HEK293 (cell line): ENCODE data around the gene CCDC12.

Experiments used
- CTCF ChIA-PET: fragments of 350-600 bp; formaldehyde crosslinking; extraction: SDS; loops from one replicate; lab custom pipeline; 2021; ENCODE audit warnings: antibody characterized with exemption; lab: Yijun Ruan, JAX
- POLR2A ChIA-PET: fragments of 300-600 bp; formaldehyde crosslinking; extraction: SDS; loops from one replicate; lab custom pipeline; 2020; ENCODE audit warnings: antibody characterized with exemption, inconsistent platforms; lab: Yijun Ruan, JAX
- H3K27ac ChIP-seq: fragments of 200-500 bp; sonication (Bioruptor generic); 2 replicates; pipeline ENCODE4 v1.5.1; 2014; ENCODE audit warnings: low read depth, low read length, control low read depth, inconsistent platforms; ENCODE audit errors: extremely low read depth
- H3K36me3 ChIP-seq, 2 experiments: fragments of 200-500 bp in 1 of 2; sonication (Bioruptor generic) in 1 of 2; 1 replicate in 1 of 2; 2 replicates in 1 of 2; pipeline ENCODE4 v1.5.1; 2014 to 2017; ENCODE audit warnings: inconsistent platforms in 2 of 2, low read length in 2 of 2; ENCODE audit not compliant: control insufficient read depth in 2 of 2, insufficient read depth in 1 of 2
- H3K4me1 ChIP-seq: fragments of 200-500 bp; sonication (Bioruptor generic); 2 replicates; pipeline ENCODE4 v1.5.1; 2014; ENCODE audit warnings: mild to moderate bottlenecking, low read length, inconsistent platforms; ENCODE audit not compliant: control insufficient read depth, insufficient read depth
- H3K4me3 ChIP-seq: 2 replicates; pipeline ENCODE4 v1.5.1; 2011; ENCODE audit warnings: low read depth, mild to moderate bottlenecking, control low read depth, low read length, moderate library complexity
- H3K9me3 ChIP-seq: fragments of 200-500 bp; sonication (Bioruptor generic); 2 replicates; pipeline ENCODE4 v1.5.1; 2014; ENCODE audit warnings: low read depth, low read length, inconsistent platforms; ENCODE audit not compliant: control insufficient read depth, insufficient read depth
- FEZF1 ChIP-seq: fragments of 450-650 bp; formaldehyde crosslinking; IDR thresholded peaks from 2 replicates; pipeline ENCODE4 v1.5.1; 2016; ENCODE audit warnings: missing biosample characterization, missing genetic modification characterization
- GLIS1 ChIP-seq: fragments of 450-650 bp; formaldehyde crosslinking; IDR thresholded peaks from 2 replicates; pipeline ENCODE4 v1.5.1; 2016; ENCODE audit warnings: missing biosample characterization, missing genetic modification characterization
- KLF8 ChIP-seq: fragments of 450-650 bp; formaldehyde crosslinking; IDR thresholded peaks from 2 replicates; pipeline ENCODE4 v1.5.1; 2016; ENCODE audit warnings: missing biosample characterization, missing genetic modification characterization
- KLF9 ChIP-seq: fragments of 450-650 bp; formaldehyde crosslinking; IDR thresholded peaks from 2 replicates; pipeline ENCODE4 v1.5.1; 2016; ENCODE audit warnings: missing biosample characterization, missing genetic modification characterization, low read depth
- SP2 ChIP-seq: fragments of 450-650 bp; formaldehyde crosslinking; IDR thresholded peaks from 2 replicates; pipeline ENCODE4 v1.5.1; 2016; ENCODE audit warnings: missing biosample characterization, missing genetic modification characterization
- SP3 ChIP-seq: fragments of 450-650 bp; formaldehyde crosslinking; IDR thresholded peaks from 2 replicates; pipeline ENCODE4 v1.5.1; 2016; ENCODE audit warnings: missing biosample characterization, missing genetic modification characterization
- TRIM28 ChIP-seq: IDR thresholded peaks from 2 replicates; pipeline ENCODE4 v1.6.1; 2011; ENCODE audit warnings: low read length, control low read depth, borderline replicate concordance
- WT1 ChIP-seq: fragments of 450-650 bp; formaldehyde crosslinking; IDR thresholded peaks from 2 replicates; pipeline ENCODE4 v1.5.1; 2016; ENCODE audit warnings: missing biosample characterization, missing genetic modification characterization
- YY1 ChIP-seq: fragments of 450-650 bp; formaldehyde crosslinking; IDR thresholded peaks from 2 replicates; pipeline ENCODE4 v1.5.1; 2018; ENCODE audit warnings: missing biosample characterization, missing genetic modification characterization
- ZBTB20 ChIP-seq: fragments of 450-650 bp; formaldehyde crosslinking; IDR thresholded peaks from 2 replicates; pipeline ENCODE4 v1.5.1; 2016; ENCODE audit warnings: missing biosample characterization, missing genetic modification characterization
- ZFP37 ChIP-seq: fragments of 450-650 bp; formaldehyde crosslinking; IDR thresholded peaks from 2 replicates; pipeline ENCODE4 v1.5.1; 2016; ENCODE audit warnings: missing biosample characterization, missing genetic modification characterization
- ZFP69B ChIP-seq: fragments of 450-650 bp; formaldehyde crosslinking; IDR thresholded peaks from 2 replicates; pipeline ENCODE4 v1.5.1; 2016; ENCODE audit warnings: missing biosample characterization, missing genetic modification characterization
- ZIC2 ChIP-seq: fragments of 450-650 bp; formaldehyde crosslinking; IDR thresholded peaks from 2 replicates; pipeline ENCODE4 v1.5.1; 2016; ENCODE audit warnings: missing biosample characterization, missing genetic modification characterization
- ZNF211 ChIP-seq: fragments of 450-650 bp; formaldehyde crosslinking; IDR thresholded peaks from 2 replicates; pipeline ENCODE4 v1.5.1; 2016; ENCODE audit warnings: low read depth, missing biosample characterization, missing genetic modification characterization
- ZNF221 ChIP-seq: fragments of 450-650 bp; formaldehyde crosslinking; IDR thresholded peaks from 2 replicates; pipeline ENCODE4 v1.5.1; 2017; ENCODE audit warnings: missing biosample characterization, missing genetic modification characterization, borderline replicate concordance
- ZNF350 ChIP-seq: fragments of 450-650 bp; formaldehyde crosslinking; IDR thresholded peaks from 2 replicates; pipeline ENCODE4 v1.5.0; 2017; ENCODE audit warnings: missing biosample characterization, mild to moderate bottlenecking, missing genetic modification characterization
- ZNF391 ChIP-seq: fragments of 450-650 bp; formaldehyde crosslinking; IDR thresholded peaks from 2 replicates; pipeline ENCODE4 v1.5.1; 2016; ENCODE audit warnings: low read depth, missing biosample characterization, missing genetic modification characterization, borderline replicate concordance
- ZNF529 ChIP-seq: fragments of 450-650 bp; formaldehyde crosslinking; IDR thresholded peaks from 2 replicates; pipeline ENCODE4 v1.5.1; 2017; ENCODE audit warnings: missing genetic modification characterization, missing biosample characterization; ENCODE audit not compliant: insufficient replicate concordance
- ZNF610 ChIP-seq: fragments of 450-650 bp; formaldehyde crosslinking; IDR thresholded peaks from 2 replicates; pipeline ENCODE4 v1.5.1; 2016; ENCODE audit warnings: missing biosample characterization, missing genetic modification characterization, borderline replicate concordance
- ZNF791 ChIP-seq: fragments of 450-650 bp; formaldehyde crosslinking; IDR thresholded peaks from 2 replicates; pipeline ENCODE4 v1.5.1; 2016; ENCODE audit warnings: missing biosample characterization, missing genetic modification characterization
- TF ChIP-seq, protein P1 (sequence below): fragments of 450-650 bp; formaldehyde crosslinking; IDR thresholded peaks from 2 replicates; pipeline ENCODE4 v1.5.1; 2016; ENCODE audit warnings: missing biosample characterization, missing genetic modification characterization
- TF ChIP-seq, protein P2 (sequence below): fragments of 450-650 bp; formaldehyde crosslinking; IDR thresholded peaks from 2 replicates; pipeline ENCODE4 v1.5.1; 2016; ENCODE audit warnings: missing biosample characterization, missing genetic modification characterization
- TF ChIP-seq, protein P3 (sequence below): fragments of 450-650 bp; formaldehyde crosslinking; IDR thresholded peaks from 2 replicates; pipeline ENCODE4 v1.5.1; 2017; ENCODE audit warnings: missing biosample characterization, missing genetic modification characterization
- TF ChIP-seq, protein P4 (sequence below): fragments of 450-650 bp; formaldehyde crosslinking; IDR thresholded peaks from 2 replicates; pipeline ENCODE4 v1.5.1; 2016; ENCODE audit warnings: missing biosample characterization, missing genetic modification characterization

The CCDC12 gene

DNA sequence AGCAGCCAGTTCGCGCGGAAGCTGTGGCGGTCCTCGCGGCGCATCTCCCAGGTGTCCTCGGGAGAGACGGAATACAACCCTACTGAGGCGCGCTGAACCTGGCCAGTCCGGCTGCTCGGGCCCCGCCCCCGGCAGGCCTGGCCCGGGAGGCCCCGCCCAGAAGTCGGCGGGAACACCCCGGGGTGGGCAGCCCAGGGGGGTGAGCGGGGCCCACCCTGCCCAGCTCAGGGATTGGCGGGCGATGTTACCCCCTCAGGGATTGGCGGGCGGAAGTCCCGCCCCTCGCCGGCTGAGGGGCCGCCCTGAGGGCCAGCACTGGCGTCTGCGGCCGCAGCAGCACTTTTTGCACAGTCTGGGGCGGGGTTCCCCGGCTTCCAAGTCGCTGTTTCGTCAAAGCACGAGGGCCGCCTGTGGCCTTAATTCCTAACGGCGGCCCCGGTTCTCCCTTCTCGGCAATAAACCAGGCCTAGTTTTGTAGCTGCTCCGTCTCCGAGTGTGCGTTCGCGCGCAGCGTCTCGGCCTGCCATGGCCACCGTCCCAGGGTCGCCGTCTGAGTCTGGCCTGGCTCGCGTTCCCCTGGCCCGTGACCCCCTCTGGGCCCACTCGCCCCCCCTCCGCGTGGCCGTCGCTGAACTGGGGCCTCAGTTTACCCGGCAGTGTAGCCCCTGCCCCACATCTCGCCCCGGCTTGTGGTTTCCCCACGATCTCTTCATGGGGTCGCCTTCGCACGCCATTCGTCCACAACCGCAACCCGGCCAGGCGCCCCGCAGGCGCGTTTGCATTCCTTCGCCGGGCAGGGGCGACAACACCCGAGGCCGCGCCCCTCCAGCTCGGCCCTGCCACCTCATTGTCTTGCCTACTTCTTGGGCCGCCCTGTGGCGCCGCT, 32.9 kb upstream of the CCDC12 start (continued):
- TF ChIP-seq, protein P1, sequence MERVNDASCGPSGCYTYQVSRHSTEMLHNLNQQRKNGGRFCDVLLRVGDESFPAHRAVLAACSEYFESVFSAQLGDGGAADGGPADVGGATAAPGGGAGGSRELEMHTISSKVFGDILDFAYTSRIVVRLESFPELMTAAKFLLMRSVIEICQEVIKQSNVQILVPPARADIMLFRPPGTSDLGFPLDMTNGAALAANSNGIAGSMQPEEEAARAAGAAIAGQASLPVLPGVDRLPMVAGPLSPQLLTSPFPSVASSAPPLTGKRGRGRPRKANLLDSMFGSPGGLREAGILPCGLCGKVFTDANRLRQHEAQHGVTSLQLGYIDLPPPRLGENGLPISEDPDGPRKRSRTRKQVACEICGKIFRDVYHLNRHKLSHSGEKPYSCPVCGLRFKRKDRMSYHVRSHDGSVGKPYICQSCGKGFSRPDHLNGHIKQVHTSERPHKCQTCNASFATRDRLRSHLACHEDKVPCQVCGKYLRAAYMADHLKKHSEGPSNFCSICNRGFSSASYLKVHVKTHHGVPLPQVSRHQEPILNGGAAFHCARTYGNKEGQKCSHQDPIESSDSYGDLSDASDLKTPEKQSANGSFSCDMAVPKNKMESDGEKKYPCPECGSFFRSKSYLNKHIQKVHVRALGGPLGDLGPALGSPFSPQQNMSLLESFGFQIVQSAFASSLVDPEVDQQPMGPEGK (tag by site-specific recombination) = peak; percentile 83
- TF ChIP-seq ZIC2 (tag by site-specific recombination) (peak; percentile 22; the same call in 1 of the 2 replicates), ZFP69B (peak; percentile 99), KLF9 (tag by site-specific recombination) (peak; percentile 51), ZBTB20 (tag by site-specific recombination) (peak; percentile 32; the same call in 1 of the 2 replicates), SP2 (tag by site-specific recombination) (peak; percentile 84), SP3 (peak; percentile 71), GLIS1 (tag by site-specific recombination) (peak; percentile 78)

DNA sequence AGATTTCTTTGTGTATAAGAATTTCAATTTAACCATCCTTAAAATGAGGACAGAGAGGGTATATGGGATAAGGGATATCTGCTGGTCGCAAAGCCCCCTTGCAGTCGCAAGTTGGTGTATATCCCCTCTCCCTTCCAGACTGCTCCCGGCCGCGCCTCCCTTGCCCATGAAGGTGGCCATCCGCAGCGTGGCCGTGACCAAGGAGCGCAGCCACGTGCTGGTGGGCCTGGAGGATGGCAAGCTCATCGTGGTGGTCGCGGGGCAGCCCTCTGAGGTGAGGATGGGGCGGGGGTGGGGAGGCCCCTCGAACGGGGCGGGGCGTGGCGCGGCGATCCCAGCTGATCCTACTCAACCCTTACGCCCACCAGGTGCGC, 32.3 kb upstream of the CCDC12 start:
- ChIA-PET POLR2A (interaction anchor here (0.7 to 1.0 kb wide), 3 partner anchors 32 to 158 kb away, joined by 3 to 4 read pairs (median 3); partner anchors contain the start of gene CCDC12), CTCF (interaction anchor here (0.6 kb wide), 1 partner anchor 335 kb away, joined by 3 read pairs; no protein-coding TSS in a partner anchor)
- H3K36me3 ChIP-seq = peaks cover 0 to 43% of the 10 kb centered on the region in 2 experiments; a peak in 1 of 3 replicates
- no peak overlapping the region for H3K27ac ChIP-seq
- H3K4me3 ChIP-seq = peak overlapping the region; percentile 25
- no peaks in the 10 kb centered on the region for H3K4me1 ChIP-seq
- H3K9me3 ChIP-seq = no peaks in the 10 kb centered on the region
- TF ChIP-seq, protein P2, sequence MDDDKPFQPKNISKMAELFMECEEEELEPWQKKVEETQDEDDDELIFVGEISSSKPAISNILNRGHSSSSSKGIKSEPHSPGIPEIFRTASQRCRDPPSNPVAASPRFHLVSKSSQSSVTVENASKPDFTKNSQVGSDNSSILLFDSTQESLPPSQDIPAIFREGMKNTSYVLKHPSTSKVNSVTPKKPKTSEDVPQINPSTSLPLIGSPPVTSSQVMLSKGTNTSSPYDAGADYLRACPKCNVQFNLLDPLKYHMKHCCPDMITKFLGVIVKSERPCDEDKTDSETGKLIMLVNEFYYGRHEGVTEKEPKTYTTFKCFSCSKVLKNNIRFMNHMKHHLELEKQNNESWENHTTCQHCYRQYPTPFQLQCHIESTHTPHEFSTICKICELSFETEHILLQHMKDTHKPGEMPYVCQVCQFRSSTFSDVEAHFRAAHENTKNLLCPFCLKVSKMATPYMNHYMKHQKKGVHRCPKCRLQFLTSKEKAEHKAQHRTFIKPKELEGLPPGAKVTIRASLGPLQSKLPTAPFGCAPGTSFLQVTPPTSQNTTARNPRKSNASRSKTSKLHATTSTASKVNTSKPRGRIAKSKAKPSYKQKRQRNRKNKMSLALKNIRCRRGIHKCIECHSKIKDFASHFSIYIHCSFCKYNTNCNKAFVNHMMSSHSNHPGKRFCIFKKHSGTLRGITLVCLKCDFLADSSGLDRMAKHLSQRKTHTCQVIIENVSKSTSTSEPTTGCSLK (tag by site-specific recombination) = no peak
- TF ChIP-seq WT1 (tag by site-specific recombination) (no peak), ZNF350 (tag by site-specific recombination) (no peak), ZNF211 (no peak), ZNF529 (tag by site-specific recombination) (no peak), ZNF610 (tag by site-specific recombination) (no peak), KLF8 (no peak), YY1 (no peak), ZFP37 (tag by site-specific recombination) (no peak), FEZF1 (tag by site-specific recombination) (no peak), TRIM28 (no peak), ZNF791 (tag by site-specific recombination) (no peak), ZNF391 (tag by site-specific recombination) (no peak), ZNF221 (no peak)
- TF ChIP-seq, protein P3, sequence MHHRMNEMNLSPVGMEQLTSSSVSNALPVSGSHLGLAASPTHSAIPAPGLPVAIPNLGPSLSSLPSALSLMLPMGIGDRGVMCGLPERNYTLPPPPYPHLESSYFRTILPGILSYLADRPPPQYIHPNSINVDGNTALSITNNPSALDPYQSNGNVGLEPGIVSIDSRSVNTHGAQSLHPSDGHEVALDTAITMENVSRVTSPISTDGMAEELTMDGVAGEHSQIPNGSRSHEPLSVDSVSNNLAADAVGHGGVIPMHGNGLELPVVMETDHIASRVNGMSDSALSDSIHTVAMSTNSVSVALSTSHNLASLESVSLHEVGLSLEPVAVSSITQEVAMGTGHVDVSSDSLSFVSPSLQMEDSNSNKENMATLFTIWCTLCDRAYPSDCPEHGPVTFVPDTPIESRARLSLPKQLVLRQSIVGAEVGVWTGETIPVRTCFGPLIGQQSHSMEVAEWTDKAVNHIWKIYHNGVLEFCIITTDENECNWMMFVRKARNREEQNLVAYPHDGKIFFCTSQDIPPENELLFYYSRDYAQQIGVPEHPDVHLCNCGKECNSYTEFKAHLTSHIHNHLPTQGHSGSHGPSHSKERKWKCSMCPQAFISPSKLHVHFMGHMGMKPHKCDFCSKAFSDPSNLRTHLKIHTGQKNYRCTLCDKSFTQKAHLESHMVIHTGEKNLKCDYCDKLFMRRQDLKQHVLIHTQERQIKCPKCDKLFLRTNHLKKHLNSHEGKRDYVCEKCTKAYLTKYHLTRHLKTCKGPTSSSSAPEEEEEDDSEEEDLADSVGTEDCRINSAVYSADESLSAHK (tag by site-specific recombination) = no peak
- TF ChIP-seq, protein P4, sequence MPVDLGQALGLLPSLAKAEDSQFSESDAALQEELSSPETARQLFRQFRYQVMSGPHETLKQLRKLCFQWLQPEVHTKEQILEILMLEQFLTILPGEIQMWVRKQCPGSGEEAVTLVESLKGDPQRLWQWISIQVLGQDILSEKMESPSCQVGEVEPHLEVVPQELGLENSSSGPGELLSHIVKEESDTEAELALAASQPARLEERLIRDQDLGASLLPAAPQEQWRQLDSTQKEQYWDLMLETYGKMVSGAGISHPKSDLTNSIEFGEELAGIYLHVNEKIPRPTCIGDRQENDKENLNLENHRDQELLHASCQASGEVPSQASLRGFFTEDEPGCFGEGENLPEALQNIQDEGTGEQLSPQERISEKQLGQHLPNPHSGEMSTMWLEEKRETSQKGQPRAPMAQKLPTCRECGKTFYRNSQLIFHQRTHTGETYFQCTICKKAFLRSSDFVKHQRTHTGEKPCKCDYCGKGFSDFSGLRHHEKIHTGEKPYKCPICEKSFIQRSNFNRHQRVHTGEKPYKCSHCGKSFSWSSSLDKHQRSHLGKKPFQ (tag by site-specific recombination) = no peak
- TF ChIP-seq, all 188 proteins: peak for 0
